Liver (tissue), 9 donors: ENCODE results near the gene SLC66A2. TPM values are rescaled to one million over a fixed set of nuclear protein-coding genes. Genes with fewer than 3 reads are reported as not detected.

Experiments
- DNase-seq: peaks from one replicate; pipeline ENCODE4 v3.0.0-alpha.2; 2017; ENCODE audit warnings: low spot score
- H3K27ac ChIP-seq, 2 donors: one replicate each; pipeline ENCODE4 v1.7.0; 2013; ENCODE audit warnings: inconsistent platforms in 2 of 2, low read length in 2 of 2, control low read depth in 1 of 2, low read depth in 1 of 2, mild to moderate bottlenecking in 1 of 2
- H3K27me3 ChIP-seq, 4 donors: one replicate each; pipeline versions ENCODE4 v1.6.1 to v1.7.0; 2013; ENCODE audit warnings: low read length in 3 of 4, inconsistent platforms in 1 of 4, mild to moderate bottlenecking in 1 of 4, moderate library complexity in 1 of 4; ENCODE audit not compliant: control insufficient read depth in 4 of 4, insufficient read depth in 4 of 4
- H3K36me3 ChIP-seq, 4 donors: one replicate each; pipeline versions ENCODE4 v1.6.1 to v1.7.0; 2013; ENCODE audit warnings: low read length in 3 of 4, mild to moderate bottlenecking in 3 of 4, low read depth in 1 of 4, moderate library complexity in 1 of 4; ENCODE audit not compliant: control insufficient read depth in 4 of 4, insufficient read depth in 3 of 4
- H3K4me1 ChIP-seq, 4 donors: one replicate each; pipeline versions ENCODE4 v1.6.1 to v1.7.0; 2013; ENCODE audit warnings: low read length in 3 of 4, mild to moderate bottlenecking in 3 of 4, moderate library complexity in 1 of 4; ENCODE audit not compliant: control insufficient read depth in 4 of 4, insufficient read depth in 4 of 4
- H3K4me3 ChIP-seq, 3 donors: one replicate each; pipeline versions ENCODE4 v1.6.1 to v1.7.0; 2013; ENCODE audit warnings: low read length in 3 of 3, control low read depth in 1 of 3, low read depth in 1 of 3, mild to moderate bottlenecking in 1 of 3
- H3K9ac ChIP-seq, 2 donors: one replicate each; pipeline ENCODE4 v1.7.0; 2013; ENCODE audit warnings: low read length in 2 of 2, mild to moderate bottlenecking in 2 of 2, moderate library complexity in 2 of 2, control low read depth in 1 of 2, low read depth in 1 of 2
- H3K9me3 ChIP-seq, 4 donors: one replicate each; pipeline versions ENCODE4 v1.6.1 to v1.7.0; 2013; ENCODE audit warnings: low read length in 3 of 4; ENCODE audit not compliant: control insufficient read depth in 4 of 4
- ATF3 ChIP-seq: IDR thresholded peaks from 2 replicates; pipeline ENCODE4 v1.6.1; 2016; ENCODE audit warnings: antibody characterized with exemption
- EGR1 ChIP-seq, 2 donors: IDR thresholded peaks; 2 replicates each; pipeline ENCODE4 v1.6.1; 2016 to 2018; ENCODE audit warnings: antibody characterized with exemption in 2 of 2, low read depth in 2 of 2
- FOXA1 ChIP-seq: IDR thresholded peaks from 2 replicates; pipeline ENCODE4 v1.6.1; 2016; ENCODE audit warnings: antibody characterized with exemption
- FOXA2 ChIP-seq: IDR thresholded peaks from 2 replicates; pipeline ENCODE4 v1.6.1; 2016; ENCODE audit warnings: antibody characterized with exemption
- GABPA ChIP-seq, 2 donors: IDR thresholded peaks in 1 of 2; conservative IDR thresholded peaks in 1 of 2; 2 replicates each; pipeline ENCODE4 v1.6.1; 2016; ENCODE audit warnings: antibody characterized with exemption in 2 of 2, mild to moderate bottlenecking in 1 of 2, moderate library complexity in 1 of 2
- HNF4A ChIP-seq, 2 donors: conservative IDR thresholded peaks; 2 replicates each; pipeline ENCODE4 v1.6.1; 2016; ENCODE audit warnings: antibody characterized with exemption in 2 of 2, mild to moderate bottlenecking in 2 of 2
- HNF4G ChIP-seq: IDR thresholded peaks from 2 replicates; pipeline ENCODE4 v1.6.1; 2016; ENCODE audit warnings: antibody characterized with exemption
- JUND ChIP-seq, 2 donors: IDR thresholded peaks; 2 replicates each; pipeline ENCODE4 v1.6.1; 2016; ENCODE audit warnings: antibody characterized with exemption in 2 of 2
- NR2F2 ChIP-seq: IDR thresholded peaks from 2 replicates; pipeline ENCODE4 v1.6.1; 2016; ENCODE audit warnings: antibody characterized with exemption
- RAD21 ChIP-seq, 2 donors: IDR thresholded peaks; 2 replicates each; pipeline ENCODE4 v1.6.1; 2016; ENCODE audit warnings: antibody characterized with exemption in 2 of 2, mild to moderate bottlenecking in 2 of 2
- RXRA ChIP-seq, 2 donors: IDR thresholded peaks; 2 replicates each; pipeline ENCODE4 v1.6.1; 2017 to 2018; ENCODE audit warnings: antibody characterized with exemption in 2 of 2, mild to moderate bottlenecking in 1 of 2
- SP1 ChIP-seq: IDR thresholded peaks from 2 replicates; pipeline ENCODE4 v1.6.1; 2018; ENCODE audit warnings: antibody characterized with exemption, mild to moderate bottlenecking
- TAF1 ChIP-seq: conservative IDR thresholded peaks from 2 replicates; pipeline ENCODE4 v1.6.1; 2016; ENCODE audit warnings: antibody characterized with exemption, mild to moderate bottlenecking
- YY1 ChIP-seq: IDR thresholded peaks from 2 replicates; pipeline ENCODE4 v1.6.1; 2016; ENCODE audit warnings: antibody characterized with exemption, mild to moderate bottlenecking
- ZBTB33 ChIP-seq: IDR thresholded peaks from 2 replicates; pipeline ENCODE4 v1.6.1; 2016; ENCODE audit warnings: antibody characterized with exemption
- WGBS: extraction: QIAGEN DNeasy Blood & Tissue Kit; methylation state at CpG from one replicate; pipeline ENCODE4 v1.1.7; 2013; 5-methylcytosine and 5-hydroxymethylcytosine counted together
- polyA plus RNA-seq, 2 donors: library from polyadenylated mRNA; stranded (reverse) in 1 of 2; unstranded in 1 of 2; fragments of 200-250 nt in 1 of 2; fragments of >200 nt in 1 of 2; fragmentation: Nextera tagmentation in 1 of 2; extraction: Ambion mirVana in 1 of 2; gene quantifications; one replicate each; pipeline versions ENCODE4 v1.2.1 to v1.2.3, GENCODE V29; 2013 to 2015
- total RNA-seq, 2 donors: library from RNA; depleted of rRNA; stranded (reverse); fragments of >200 nt; gene quantifications; one replicate each; pipeline ENCODE4 v1.2.3, GENCODE V29; 2014
- TF ChIP-seq, protein P1 (sequence below): IDR thresholded peaks from 2 replicates; pipeline ENCODE4 v1.6.1; 2016; ENCODE audit warnings: antibody characterized with exemption
- TF ChIP-seq, protein P2 (sequence below): IDR thresholded peaks from 2 replicates; pipeline ENCODE4 v1.6.1; 2016; ENCODE audit warnings: antibody characterized with exemption, mild to moderate bottlenecking
- TF ChIP-seq, protein P3 (sequence below): fragments of 150-350 bp; IDR thresholded peaks from 2 replicates; pipeline ENCODE4 v1.5.1; 2017; ENCODE audit warnings: improper control_type of control experiment, low read depth, low read length; ENCODE audit not compliant: missing input control
- donor health status: healthy.
- donor health status: healthy.
- donor health status: healthy.
- donor health status: healthy.
- donor health status: healthy.

Gene SLC66A2
- total and polyA plus RNA-seq, 4 donors, result 47.8 to 107 (median 67.9) TPM

- TF ChIP-seq, protein P1, sequence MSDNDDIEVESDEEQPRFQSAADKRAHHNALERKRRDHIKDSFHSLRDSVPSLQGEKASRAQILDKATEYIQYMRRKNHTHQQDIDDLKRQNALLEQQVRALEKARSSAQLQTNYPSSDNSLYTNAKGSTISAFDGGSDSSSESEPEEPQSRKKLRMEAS, result no peak
- no peak for TF ChIP-seq RXRA (IDR thresholded peaks at IDR 0.05)
- peaks cover 3 to 12% (median 10%) of the 10 kb centered on the region in 4 donors for H3K36me3 ChIP-seq
- H3K4me3 ChIP-seq, result no peak overlapping the region
- no peaks in the 10 kb centered on the region for H3K9me3 ChIP-seq
- no peaks in the 10 kb centered on the region for H3K27me3 ChIP-seq
- WGBS, result 46% methylated on average over 17 of the region's 17 CpGs
- peak overlapping the region; percentile 16 to 47 for H3K27ac ChIP-seq
- DNase-seq, result peak; percentile 34
- H3K9ac ChIP-seq, result no peak overlapping the region
- H3K4me1 ChIP-seq, result peaks cover 55 to 97% (median 93%) of the 10 kb centered on the region in 4 donors
These were observed 10.5 kb downstream of the SLC66A2 start for GRCh38 chr18:79940814-79941472.

GRCh38 chr18:79940126-79940813 lies 11.2 kb downstream of the SLC66A2 start:
- Histone ChIP-seq H3K4me1 (peaks cover 55 to 97% (median 93%) of the 10 kb centered on the region in 4 donors), H3K27ac (peak overlapping the region; percentile 47 to 51), H3K9me3 (no peaks in the 10 kb centered on the region), H3K4me3 (no peak overlapping the region), H3K36me3 (peaks cover 3 to 12% (median 11%) of the 10 kb centered on the region in 4 donors), H3K27me3 (no peaks in the 10 kb centered on the region), H3K9ac (no peak overlapping the region)
- TF ChIP-seq YY1 (peak; percentile 45), RXRA (IDR thresholded peaks at IDR 0.05) (peak; percentile 90 to 95), FOXA1 (no peak), FOXA2 (no peak), RAD21 (IDR thresholded peaks at IDR 0.05) (peak in 1 of 2 donors; percentile 4), NR2F2 (peak; percentile 33), ZBTB33 (no peak), JUND (IDR thresholded peaks at IDR 0.05) (peak; percentile 33 to 67), HNF4A (conservative IDR thresholded peaks at IDR 0.05) (peak; percentile 58 to 80), TAF1 (no peak), EGR1 (IDR thresholded peaks at IDR 0.05; ENCODE audit: low read depth in 2 of 2) (peak in 1 of 2 donors; percentile 16), ATF3 (peak; percentile 62), HNF4G (no peak), GABPA (IDR thresholded peaks at IDR 0.05 in 1 of 2, conservative IDR thresholded peaks at IDR 0.05 in 1 of 2) (no peak), SP1 (peak; percentile 56)
- TF ChIP-seq, protein P2, sequence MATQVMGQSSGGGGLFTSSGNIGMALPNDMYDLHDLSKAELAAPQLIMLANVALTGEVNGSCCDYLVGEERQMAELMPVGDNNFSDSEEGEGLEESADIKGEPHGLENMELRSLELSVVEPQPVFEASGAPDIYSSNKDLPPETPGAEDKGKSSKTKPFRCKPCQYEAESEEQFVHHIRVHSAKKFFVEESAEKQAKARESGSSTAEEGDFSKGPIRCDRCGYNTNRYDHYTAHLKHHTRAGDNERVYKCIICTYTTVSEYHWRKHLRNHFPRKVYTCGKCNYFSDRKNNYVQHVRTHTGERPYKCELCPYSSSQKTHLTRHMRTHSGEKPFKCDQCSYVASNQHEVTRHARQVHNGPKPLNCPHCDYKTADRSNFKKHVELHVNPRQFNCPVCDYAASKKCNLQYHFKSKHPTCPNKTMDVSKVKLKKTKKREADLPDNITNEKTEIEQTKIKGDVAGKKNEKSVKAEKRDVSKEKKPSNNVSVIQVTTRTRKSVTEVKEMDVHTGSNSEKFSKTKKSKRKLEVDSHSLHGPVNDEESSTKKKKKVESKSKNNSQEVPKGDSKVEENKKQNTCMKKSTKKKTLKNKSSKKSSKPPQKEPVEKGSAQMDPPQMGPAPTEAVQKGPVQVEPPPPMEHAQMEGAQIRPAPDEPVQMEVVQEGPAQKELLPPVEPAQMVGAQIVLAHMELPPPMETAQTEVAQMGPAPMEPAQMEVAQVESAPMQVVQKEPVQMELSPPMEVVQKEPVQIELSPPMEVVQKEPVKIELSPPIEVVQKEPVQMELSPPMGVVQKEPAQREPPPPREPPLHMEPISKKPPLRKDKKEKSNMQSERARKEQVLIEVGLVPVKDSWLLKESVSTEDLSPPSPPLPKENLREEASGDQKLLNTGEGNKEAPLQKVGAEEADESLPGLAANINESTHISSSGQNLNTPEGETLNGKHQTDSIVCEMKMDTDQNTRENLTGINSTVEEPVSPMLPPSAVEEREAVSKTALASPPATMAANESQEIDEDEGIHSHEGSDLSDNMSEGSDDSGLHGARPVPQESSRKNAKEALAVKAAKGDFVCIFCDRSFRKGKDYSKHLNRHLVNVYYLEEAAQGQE, result peak; percentile 27
- TF ChIP-seq, protein P3, sequence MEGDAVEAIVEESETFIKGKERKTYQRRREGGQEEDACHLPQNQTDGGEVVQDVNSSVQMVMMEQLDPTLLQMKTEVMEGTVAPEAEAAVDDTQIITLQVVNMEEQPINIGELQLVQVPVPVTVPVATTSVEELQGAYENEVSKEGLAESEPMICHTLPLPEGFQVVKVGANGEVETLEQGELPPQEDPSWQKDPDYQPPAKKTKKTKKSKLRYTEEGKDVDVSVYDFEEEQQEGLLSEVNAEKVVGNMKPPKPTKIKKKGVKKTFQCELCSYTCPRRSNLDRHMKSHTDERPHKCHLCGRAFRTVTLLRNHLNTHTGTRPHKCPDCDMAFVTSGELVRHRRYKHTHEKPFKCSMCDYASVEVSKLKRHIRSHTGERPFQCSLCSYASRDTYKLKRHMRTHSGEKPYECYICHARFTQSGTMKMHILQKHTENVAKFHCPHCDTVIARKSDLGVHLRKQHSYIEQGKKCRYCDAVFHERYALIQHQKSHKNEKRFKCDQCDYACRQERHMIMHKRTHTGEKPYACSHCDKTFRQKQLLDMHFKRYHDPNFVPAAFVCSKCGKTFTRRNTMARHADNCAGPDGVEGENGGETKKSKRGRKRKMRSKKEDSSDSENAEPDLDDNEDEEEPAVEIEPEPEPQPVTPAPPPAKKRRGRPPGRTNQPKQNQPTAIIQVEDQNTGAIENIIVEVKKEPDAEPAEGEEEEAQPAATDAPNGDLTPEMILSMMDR, result no peak
- TF ChIP-seq, protein P1, result peak; percentile 54
- peak; percentile 14 for DNase-seq
- WGBS, result 37% methylated on average over 18 of the region's 18 CpGs
